Testis (tissue), 2 donors: ENCODE data around the gene SELENOI.
"Not testable (repeated sequence)": the region's sequence is repeated elsewhere in the genome, so short reads cannot be mapped to it uniquely, and the experiment has no call there.

Experiments
- POLR2A ChIP-seq: fragments of 450-650 bp; IDR thresholded peaks from one replicate; pipeline ENCODE4 v1.6.1; 2017; ENCODE audit warnings: antibody characterized with exemption, mild to moderate bottlenecking, moderate library complexity
- TF ChIP-seq, protein P1 (sequence below), 3 experiments: fragments of 450-650 bp in 2 of 3; fragments of 200-600 bp in 1 of 3; sonication (generic) in 1 of 3; IDR thresholded peaks; one replicate each; pipeline ENCODE4 v1.5.1; 2016 to 2019; ENCODE audit warnings: antibody characterized with exemption in 3 of 3, mild to moderate bottlenecking in 2 of 3, moderate library complexity in 1 of 3

DNA sequence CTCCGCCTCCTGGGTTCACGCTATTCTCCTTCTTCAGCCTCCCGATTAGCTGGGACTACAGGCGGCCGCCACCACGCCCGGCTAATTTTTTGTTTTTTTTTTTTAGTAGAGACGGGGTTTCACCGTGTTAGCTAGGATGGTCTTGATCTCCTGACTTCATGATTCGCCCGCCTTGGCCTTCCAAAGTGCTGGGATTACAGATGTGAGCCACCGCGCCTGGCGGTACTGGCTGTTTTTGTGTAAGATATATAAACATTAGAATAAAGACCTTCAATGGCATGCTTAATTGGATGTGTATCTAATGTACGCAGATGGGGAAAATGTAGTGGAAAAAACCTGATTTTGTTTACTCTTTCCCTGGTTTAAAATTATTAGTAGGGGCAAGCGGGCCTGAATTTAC lies 8.5 kb downstream of the SELENOI start:
- TF ChIP-seq POLR2A = not testable (repeated sequence)
- TF ChIP-seq, protein P1, sequence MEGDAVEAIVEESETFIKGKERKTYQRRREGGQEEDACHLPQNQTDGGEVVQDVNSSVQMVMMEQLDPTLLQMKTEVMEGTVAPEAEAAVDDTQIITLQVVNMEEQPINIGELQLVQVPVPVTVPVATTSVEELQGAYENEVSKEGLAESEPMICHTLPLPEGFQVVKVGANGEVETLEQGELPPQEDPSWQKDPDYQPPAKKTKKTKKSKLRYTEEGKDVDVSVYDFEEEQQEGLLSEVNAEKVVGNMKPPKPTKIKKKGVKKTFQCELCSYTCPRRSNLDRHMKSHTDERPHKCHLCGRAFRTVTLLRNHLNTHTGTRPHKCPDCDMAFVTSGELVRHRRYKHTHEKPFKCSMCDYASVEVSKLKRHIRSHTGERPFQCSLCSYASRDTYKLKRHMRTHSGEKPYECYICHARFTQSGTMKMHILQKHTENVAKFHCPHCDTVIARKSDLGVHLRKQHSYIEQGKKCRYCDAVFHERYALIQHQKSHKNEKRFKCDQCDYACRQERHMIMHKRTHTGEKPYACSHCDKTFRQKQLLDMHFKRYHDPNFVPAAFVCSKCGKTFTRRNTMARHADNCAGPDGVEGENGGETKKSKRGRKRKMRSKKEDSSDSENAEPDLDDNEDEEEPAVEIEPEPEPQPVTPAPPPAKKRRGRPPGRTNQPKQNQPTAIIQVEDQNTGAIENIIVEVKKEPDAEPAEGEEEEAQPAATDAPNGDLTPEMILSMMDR (IDR thresholded peaks at IDR 0.05) = not testable (repeated sequence)
